Measurements from ENCODE around the gene MIDN.
"Not testable (repeated sequence)": the region's sequence is repeated elsewhere in the genome, so short reads cannot be mapped to it uniquely, and the experiment has no call there.

The MIDN gene

DNA sequence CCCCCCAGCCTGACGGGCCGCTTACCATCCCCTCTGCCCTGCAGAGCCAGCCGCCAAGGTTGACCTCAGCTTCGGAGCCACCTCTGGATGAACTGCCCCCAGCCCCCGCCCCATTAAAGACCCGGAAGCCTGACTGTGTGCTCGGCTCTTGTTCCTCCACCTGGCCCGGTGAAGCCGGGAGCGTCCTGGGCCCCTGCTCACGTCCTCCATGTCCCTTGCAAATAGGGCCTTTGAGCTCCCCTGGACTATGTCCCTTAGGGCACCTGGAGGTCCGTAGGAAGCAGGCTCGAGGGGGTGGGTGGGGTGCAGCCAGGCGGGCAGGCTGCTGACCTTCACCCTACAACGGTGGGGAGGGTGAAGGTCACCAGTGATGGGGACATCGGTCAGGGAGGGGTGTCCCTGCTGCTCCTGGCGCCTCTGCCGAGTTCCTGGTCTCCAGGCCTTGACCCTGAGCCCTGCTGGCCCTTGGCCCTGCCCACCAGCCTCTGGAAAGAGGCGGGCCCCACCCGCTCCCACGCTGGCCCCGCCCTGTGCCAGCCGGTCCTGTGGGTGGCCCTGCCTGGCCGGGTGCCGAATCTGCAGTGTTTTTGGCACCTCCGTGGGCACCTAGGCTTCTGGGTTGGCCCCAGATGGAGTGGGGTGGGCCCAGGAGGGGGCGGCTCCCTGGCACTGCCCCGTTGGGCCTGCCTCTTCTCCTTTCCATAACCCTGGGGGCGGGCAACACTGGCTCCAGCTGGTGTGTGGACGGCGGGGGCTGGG lies 3.5 kb upstream of the MIDN start:
- TF ChIP-seq, protein P1, sequence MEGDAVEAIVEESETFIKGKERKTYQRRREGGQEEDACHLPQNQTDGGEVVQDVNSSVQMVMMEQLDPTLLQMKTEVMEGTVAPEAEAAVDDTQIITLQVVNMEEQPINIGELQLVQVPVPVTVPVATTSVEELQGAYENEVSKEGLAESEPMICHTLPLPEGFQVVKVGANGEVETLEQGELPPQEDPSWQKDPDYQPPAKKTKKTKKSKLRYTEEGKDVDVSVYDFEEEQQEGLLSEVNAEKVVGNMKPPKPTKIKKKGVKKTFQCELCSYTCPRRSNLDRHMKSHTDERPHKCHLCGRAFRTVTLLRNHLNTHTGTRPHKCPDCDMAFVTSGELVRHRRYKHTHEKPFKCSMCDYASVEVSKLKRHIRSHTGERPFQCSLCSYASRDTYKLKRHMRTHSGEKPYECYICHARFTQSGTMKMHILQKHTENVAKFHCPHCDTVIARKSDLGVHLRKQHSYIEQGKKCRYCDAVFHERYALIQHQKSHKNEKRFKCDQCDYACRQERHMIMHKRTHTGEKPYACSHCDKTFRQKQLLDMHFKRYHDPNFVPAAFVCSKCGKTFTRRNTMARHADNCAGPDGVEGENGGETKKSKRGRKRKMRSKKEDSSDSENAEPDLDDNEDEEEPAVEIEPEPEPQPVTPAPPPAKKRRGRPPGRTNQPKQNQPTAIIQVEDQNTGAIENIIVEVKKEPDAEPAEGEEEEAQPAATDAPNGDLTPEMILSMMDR (IDR thresholded peaks at IDR 0.05; ENCODE audit: low read length) = no peak
- TF ChIP-seq EZH2 (IDR thresholded peaks at IDR 0.05; ENCODE audit: borderline replicate concordance, low read length) = no peak
- H3K27ac ChIP-seq (ENCODE audit: low read depth, low read length, poor library complexity, severe bottlenecking) = peak overlapping the region; percentile 71
- H2AFZ ChIP-seq (ENCODE audit: low read length) = no peak overlapping the region
- no peaks in the 10 kb centered on the region for H4K20me1 ChIP-seq (ENCODE audit: insufficient read depth, low read length)
- H3K9ac ChIP-seq (ENCODE audit: low read length) = peak overlapping the region; percentile 60
- no peaks in the 10 kb centered on the region for H3K9me3 ChIP-seq (ENCODE audit: low read length)
- H3K4me1 ChIP-seq (ENCODE audit: insufficient read depth, low read length, severe bottlenecking) = peaks cover 46% of the 10 kb centered on the region
- peaks cover 5% of the 10 kb centered on the region; the same call in 1 of the 2 replicates for H3K36me3 ChIP-seq (ENCODE audit: insufficient read depth, low read length)
- H3K4me3 ChIP-seq (ENCODE audit: low read depth, low read length, poor library complexity, severe bottlenecking) = peak overlapping the region; percentile 50
- no peaks in the 10 kb centered on the region for H3K27me3 ChIP-seq (ENCODE audit: insufficient read depth, low read length)
- H3K4me2 ChIP-seq (ENCODE audit: low read length) = peak overlapping the region; percentile 92
- no peaks in the 10 kb centered on the region for H3K9me2 ChIP-seq (ENCODE audit: low read depth, low read length)
- H3K79me2 ChIP-seq (ENCODE audit: insufficient read depth, low read length) = no peaks in the 10 kb centered on the region
- H3F3A ChIP-seq (ENCODE audit: insufficient read depth, low read length) = no peaks in the 10 kb centered on the region

DNA sequence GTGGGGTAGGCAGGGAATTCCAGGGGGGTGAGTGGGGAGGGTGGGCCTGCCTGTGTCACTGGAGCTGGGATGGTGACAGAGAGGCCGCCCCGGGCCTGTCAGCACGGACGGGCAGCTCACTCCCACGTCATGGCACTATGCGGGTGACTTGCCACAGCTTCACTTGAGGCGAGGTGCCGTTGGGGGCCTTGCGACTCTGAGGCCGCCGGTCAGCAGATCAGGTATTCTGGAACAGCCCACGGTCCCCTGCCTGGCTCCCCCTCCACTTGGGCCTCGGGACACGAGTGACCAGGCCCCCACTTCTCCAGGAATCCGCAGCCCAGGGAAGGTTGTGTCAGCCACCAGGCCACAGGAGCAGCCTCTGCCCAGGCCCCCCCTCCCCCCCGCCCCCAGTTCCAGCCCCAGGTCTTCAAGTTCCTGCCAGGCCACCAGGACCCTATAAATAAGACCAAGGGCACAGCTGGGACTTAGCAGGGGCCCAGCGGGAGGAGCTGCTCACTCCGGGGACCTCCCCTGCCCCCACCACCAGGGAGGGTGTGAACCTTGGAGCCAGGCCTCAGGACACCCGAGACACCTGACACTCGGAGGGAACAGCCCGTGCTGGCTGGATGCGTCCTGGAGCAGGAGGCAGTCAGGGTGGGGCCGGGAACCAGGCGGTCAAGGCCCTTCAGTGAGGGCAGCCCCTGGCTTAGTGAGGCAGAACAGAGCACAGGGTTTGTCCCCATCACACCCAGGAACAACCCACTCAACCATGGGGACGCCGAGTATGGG lies 2.7 kb upstream of the MIDN start:
- Histone ChIP-seq H2AFZ (ENCODE audit: low read length) (no peak overlapping the region), H3K36me3 (ENCODE audit: insufficient read depth, low read length) (peaks cover 5% of the 10 kb centered on the region; the same call in 1 of the 2 replicates), H3K79me2 (ENCODE audit: insufficient read depth, low read length) (no peaks in the 10 kb centered on the region), H3K9me2 (ENCODE audit: low read depth, low read length) (no peaks in the 10 kb centered on the region), H3K4me2 (ENCODE audit: low read length) (peak overlapping the region; percentile 92; the same call in 1 of the 2 replicates), H3K4me3 (ENCODE audit: low read depth, low read length, poor library complexity, severe bottlenecking) (peak overlapping the region; percentile 50), H3K9me3 (ENCODE audit: low read length) (no peaks in the 10 kb centered on the region), H3K27me3 (ENCODE audit: insufficient read depth, low read length) (no peaks in the 10 kb centered on the region), H3K27ac (ENCODE audit: low read depth, low read length, poor library complexity, severe bottlenecking) (peak overlapping the region; percentile 20), H4K20me1 (ENCODE audit: insufficient read depth, low read length) (no peaks in the 10 kb centered on the region), H3F3A (ENCODE audit: insufficient read depth, low read length) (no peaks in the 10 kb centered on the region), H3K9ac (ENCODE audit: low read length) (no peak overlapping the region; the same call in 1 of the 2 replicates), H3K4me1 (ENCODE audit: insufficient read depth, low read length, severe bottlenecking) (peaks cover 42% of the 10 kb centered on the region)
- TF ChIP-seq, protein P1 (IDR thresholded peaks at IDR 0.05; ENCODE audit: low read length) = no peak
- TF ChIP-seq EZH2 (IDR thresholded peaks at IDR 0.05; ENCODE audit: borderline replicate concordance, low read length) = no peak

DNA sequence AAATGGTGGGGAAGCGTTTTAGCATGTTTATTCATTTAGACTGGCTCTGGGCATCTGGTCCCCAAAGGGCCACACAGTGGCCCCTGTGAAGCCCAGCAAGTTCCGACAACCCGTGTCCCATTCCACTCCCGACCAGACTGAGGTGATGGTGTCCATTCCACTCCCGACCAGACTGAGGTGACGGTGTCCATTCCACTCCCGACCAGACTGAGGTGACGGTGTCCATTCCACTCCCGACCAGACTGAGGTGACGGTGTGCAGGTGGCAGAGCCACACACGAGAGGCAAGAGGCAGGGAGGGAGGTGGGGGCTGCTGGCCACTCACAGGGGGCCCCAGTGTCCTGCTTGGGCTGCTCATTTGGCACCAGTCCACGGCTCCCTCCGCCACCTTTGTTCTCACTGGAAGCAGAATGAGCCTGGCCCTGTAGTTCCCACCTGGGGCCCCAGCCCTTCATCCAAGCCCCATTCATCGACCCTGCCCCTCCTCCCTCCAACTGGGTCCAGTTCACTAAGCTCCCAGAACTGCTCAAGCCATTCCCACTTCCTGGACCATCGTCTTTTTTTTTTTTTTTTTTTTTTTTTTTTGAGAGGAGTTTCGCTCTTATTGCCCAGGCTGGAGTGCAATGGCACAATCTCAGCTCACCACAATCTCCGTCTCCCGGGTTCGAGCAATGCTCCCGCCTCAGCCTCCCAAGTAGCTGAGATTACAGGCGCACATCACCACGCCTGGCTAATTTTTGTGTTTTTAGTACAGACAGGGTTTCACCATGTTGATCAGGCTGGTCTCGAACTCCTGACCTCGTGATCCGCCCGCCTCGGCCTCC lies 1.9 kb upstream of the MIDN start:
- H3K27ac ChIP-seq (ENCODE audit: low read depth, low read length, poor library complexity, severe bottlenecking) = peak overlapping the region; percentile 20
- not testable (repeated sequence) for H2AFZ ChIP-seq (ENCODE audit: low read length)

More for the DNA sequence above, 1.9 kb upstream of the MIDN start:
- H3K4me2 ChIP-seq (ENCODE audit: low read length); H4K20me1 ChIP-seq (ENCODE audit: insufficient read depth, low read length); H3K36me3 ChIP-seq (ENCODE audit: insufficient read depth, low read length); H3K9me3 ChIP-seq (ENCODE audit: low read length); H3K9ac ChIP-seq (ENCODE audit: low read length); H3F3A ChIP-seq (ENCODE audit: insufficient read depth, low read length); H3K9me2 ChIP-seq (ENCODE audit: low read depth, low read length); H3K27me3 ChIP-seq (ENCODE audit: insufficient read depth, low read length); H3K79me2 ChIP-seq (ENCODE audit: insufficient read depth, low read length); H3K4me3 ChIP-seq (ENCODE audit: low read depth, low read length, poor library complexity, severe bottlenecking): not testable (repeated sequence)
- peaks cover 37% of the 10 kb centered on the region for H3K4me1 ChIP-seq (ENCODE audit: insufficient read depth, low read length, severe bottlenecking)
